IMR-90 (cell line): Measurements from ENCODE around the gene LCTL. TPM values are rescaled to one million over a fixed set of nuclear protein-coding genes. Genes with fewer than 3 reads are reported as not detected.
A peak's percentile ranks its signal among the peaks of the same experiment; 100 is the strongest.

Experiments used
- ATAC-seq: fragments of 200-7000 bp; cut with Tn5 transposase; 2 replicates; pipeline ENCODE4 v1.9.1; 2020; ENCODE audit warnings: low read depth, mild to moderate bottlenecking, moderate library complexity
- BruUV-seq: library from RNA; stranded (reverse); fragments of 400-500 nt; replicated peaks from 2 replicates; lab custom pipeline; 2021; lab: Mats Ljungman, UMichigan
- CTCF ChIA-PET: fragments of 300-600 bp; formaldehyde crosslinking; extraction: SDS; loops from one replicate; lab custom pipeline; 2021; ENCODE audit warnings: antibody characterized with exemption; lab: Yijun Ruan, JAX
- POLR2A ChIA-PET: fragments of 300-600 bp; sonication (Branson Sonifier 250); formaldehyde crosslinking; loops from one replicate; lab custom pipeline; 2022; ENCODE audit warnings: antibody characterized with exemption; ENCODE audit not compliant: unreplicated experiment; lab: Charles Lee
- DNase-seq: peaks from one replicate; pipeline ENCODE4 v3.0.0; 2013
- H2AFZ ChIP-seq: replicated peaks from 2 replicates; pipeline ENCODE3; 2013; ENCODE audit warnings: low read length, mild to moderate bottlenecking; ENCODE audit not compliant: poor library complexity
- H2AK5ac ChIP-seq: 2 replicates; pipeline ENCODE4 v1.6.1; 2013; ENCODE audit warnings: low read depth, low read length, inconsistent platforms
- H2AK9ac ChIP-seq: replicated peaks from 2 replicates; pipeline ENCODE3; 2013; ENCODE audit warnings: mild to moderate bottlenecking, low read depth, low read length, moderate library complexity; ENCODE audit not compliant: poor library complexity
- H2BK120ac ChIP-seq: 2 replicates; pipeline ENCODE4 v1.6.1; 2013; ENCODE audit warnings: low read depth, low read length, inconsistent platforms
- H2BK15ac ChIP-seq: 3 replicates; pipeline ENCODE4 v1.6.1; 2013; ENCODE audit warnings: low read depth, low read length, inconsistent platforms
- H2BK20ac ChIP-seq: 2 replicates; pipeline ENCODE4 v1.6.1; 2013; ENCODE audit warnings: low read depth, mild to moderate bottlenecking, inconsistent platforms, low read length, moderate library complexity
- H2BK5ac ChIP-seq: 2 replicates; pipeline ENCODE4 v1.6.1; 2013; ENCODE audit warnings: mild to moderate bottlenecking, low read depth, low read length, inconsistent platforms; ENCODE audit not compliant: poor library complexity, severe bottlenecking
- H3K14ac ChIP-seq: replicated peaks from 2 replicates; pipeline ENCODE4 v1.6.1; 2013; ENCODE audit warnings: low read depth, low read length, inconsistent platforms
- H3K18ac ChIP-seq: 2 replicates; pipeline ENCODE4 v1.6.1; 2013; ENCODE audit warnings: low read depth, low read length, control low read depth
- H3K23ac ChIP-seq: 2 replicates; pipeline ENCODE4 v1.6.1; 2013; ENCODE audit warnings: low read depth, low read length, inconsistent platforms
- H3K27ac ChIP-seq: 2 replicates; pipeline ENCODE4 v1.5.1; 2013; ENCODE audit warnings: mild to moderate bottlenecking, control low read depth, low read length; ENCODE audit not compliant: insufficient read depth
- H3K27me3 ChIP-seq: 2 replicates; pipeline ENCODE4 v1.6.1; 2013; ENCODE audit warnings: low read length; ENCODE audit not compliant: control insufficient read depth, insufficient read depth
- H3K36me3 ChIP-seq: 2 replicates; pipeline ENCODE4 v1.6.1; 2013; ENCODE audit warnings: low read length, mixed read lengths; ENCODE audit not compliant: control insufficient read depth, insufficient read depth
- H3K4ac ChIP-seq: 2 replicates; pipeline ENCODE4 v1.6.1; 2013; ENCODE audit warnings: low read depth, low read length, inconsistent platforms
- H3K4me1 ChIP-seq: 2 replicates; pipeline ENCODE4 v1.6.1; 2013; ENCODE audit warnings: low read length, mixed read lengths; ENCODE audit not compliant: control insufficient read depth, insufficient read depth
- H3K4me2 ChIP-seq: 2 replicates; pipeline ENCODE4 v1.6.1; 2013; ENCODE audit warnings: low read depth, mild to moderate bottlenecking, control low read depth, low read length, moderate library complexity
- H3K4me3 ChIP-seq: 2 replicates; pipeline ENCODE4 v1.5.1; 2013; ENCODE audit warnings: low read depth, mild to moderate bottlenecking, control low read depth, low read length, moderate library complexity; ENCODE audit not compliant: insufficient read depth
- H3K56ac ChIP-seq: 2 replicates; pipeline ENCODE4 v1.6.1; 2013; ENCODE audit warnings: low read length, inconsistent platforms; ENCODE audit not compliant: insufficient read depth; ENCODE audit errors: extremely low read depth
- H3K79me1 ChIP-seq, 2 experiments: 2 replicates each; pipeline ENCODE4 v1.6.1; 2013; ENCODE audit warnings: low read length in 2 of 2, inconsistent platforms in 1 of 2, low read depth in 1 of 2
- H3K9ac ChIP-seq: 2 replicates; pipeline ENCODE4 v1.6.1; 2013; ENCODE audit warnings: low read depth, low read length, control low read depth
- H3K9me1 ChIP-seq: 2 replicates; pipeline ENCODE4 v1.6.1; 2013; ENCODE audit warnings: low read length, inconsistent platforms; ENCODE audit not compliant: insufficient read depth
- H3K9me3 ChIP-seq: 2 replicates; pipeline ENCODE4 v1.6.1; 2013; ENCODE audit warnings: low read length; ENCODE audit not compliant: control insufficient read depth, insufficient read depth
- H4K20me1 ChIP-seq: 2 replicates; pipeline ENCODE4 v1.6.1; 2013; ENCODE audit warnings: low read length, inconsistent platforms; ENCODE audit not compliant: insufficient read depth
- H4K5ac ChIP-seq: 2 replicates; pipeline ENCODE4 v1.6.1; 2013; ENCODE audit warnings: mild to moderate bottlenecking, low read depth, low read length, control low read depth
- H4K8ac ChIP-seq, 2 experiments: 2 replicates each; pipeline ENCODE4 v1.6.1; 2013; ENCODE audit warnings: low read depth in 2 of 2, low read length in 2 of 2, control low read depth in 1 of 2, inconsistent platforms in 1 of 2
- H4K91ac ChIP-seq: 2 replicates; pipeline ENCODE4 v1.6.1; 2013; ENCODE audit warnings: low read depth, low read length, inconsistent platforms; ENCODE audit not compliant: insufficient read depth
- ELK1 ChIP-seq: fragments of 150-350 bp; IDR thresholded peaks from 2 replicates; pipeline ENCODE4 v1.6.1; 2016; ENCODE audit warnings: low read depth, mild to moderate bottlenecking, low read length, moderate library complexity, borderline replicate concordance
- RAD21 ChIP-seq: IDR thresholded peaks from 2 replicates; pipeline ENCODE4 v1.6.1; 2012; ENCODE audit warnings: low read length, improper control_type of control experiment
- WGBS, 2 experiments: methylation state at CpG; one replicate each; pipeline versions ENCODE4 v1.1.5 to v1.1.7; 2013; ENCODE audit warnings: missing lambda C conversion rate in 2 of 2; ENCODE audit not compliant: insufficient read length in 1 of 2; ENCODE audit errors: extremely low coverage in 2 of 2; 5-methylcytosine and 5-hydroxymethylcytosine counted together
- dilution Hi-C: fragments of 300-500 bp; cut with HindIII; formaldehyde crosslinking; loops from one replicate; pipeline ENCODE4 v1.14.3; 2018; ENCODE audit warnings: low sequenced_read_pairs; ENCODE audit not compliant: unreplicated experiment
- in situ Hi-C: fragments of 300-500 bp; cut with MboI; formaldehyde crosslinking; loops from 3 replicates; pipeline ENCODE4 v1.14.3; 2019; ENCODE audit warnings: low sequenced_read_pairs, inconsistent platforms, mixed read lengths
- intact Hi-C: fragments of 100-400 bp; cut with micrococcal nuclease; formaldehyde crosslinking; loops from 2 replicates; pipeline ENCODE4 v1.10.0; 2022
- polyA plus RNA-seq, 3 experiments: library from polyadenylated mRNA; depleted of rRNA; stranded (reverse); fragments of >200 nt; gene quantifications; 2 replicates each; pipeline ENCODE4 v1.2.3, GENCODE V29; 2012; ENCODE audit warnings: low replicate concordance in 1 of 3
- total RNA-seq: library from RNA; depleted of rRNA; stranded (reverse); fragments of >200 nt; gene quantifications from 2 replicates; pipeline ENCODE4 v1.2.3, GENCODE V29; 2012

The LCTL gene
- total and polyA plus RNA-seq, 2 of the 4 experiments (the other 2 are of a cell fraction), result 10.3 to 10.4 TPM

DNA sequence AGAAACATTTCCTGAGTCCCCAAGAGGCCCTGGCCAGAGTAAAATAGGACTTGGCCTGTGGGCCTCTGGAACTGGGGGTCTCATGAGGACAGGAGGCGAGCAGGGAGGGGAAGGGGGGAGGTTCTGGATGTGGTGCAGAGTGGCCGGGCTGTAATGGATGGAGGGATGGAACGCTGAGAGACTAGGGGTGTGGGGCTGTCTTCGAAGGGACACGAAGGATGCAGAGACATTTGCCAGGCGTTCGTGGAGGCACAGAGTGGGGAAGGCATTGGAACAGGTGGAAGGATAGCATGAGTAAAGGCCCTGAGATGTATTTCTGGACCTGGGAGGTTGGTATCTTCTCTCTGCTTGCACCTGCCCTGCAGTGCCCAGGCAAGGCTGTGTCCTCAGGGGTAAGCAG is 2.1 kb upstream of the LCTL start:
- no peak overlapping the region for H3K9ac ChIP-seq
- H3K36me3 ChIP-seq, result no peaks in the 10 kb centered on the region
- H3K4me3 ChIP-seq, result no peak overlapping the region
- intact Hi-C loops (loop anchor here (1.0 kb wide), 1 partner anchor 62 kb away; no protein-coding TSS in a partner anchor), in situ Hi-C loops (no loop called here), dilution Hi-C loops (no loop called here)
- H2AFZ ChIP-seq, result no peak overlapping the region
- TF ChIP-seq RAD21 (no peak), ELK1 (no peak)
- H3K18ac ChIP-seq, result no peak overlapping the region
- no peak overlapping the region for H3K14ac ChIP-seq
- peaks cover 6% of the 10 kb centered on the region for H3K9me1 ChIP-seq
- H4K20me1 ChIP-seq, result no peaks in the 10 kb centered on the region; the same call in 1 of the 2 replicates
- DNase-seq (no peak), ATAC-seq (no peak)
- H2BK20ac ChIP-seq, result no peak overlapping the region
- POLR2A ChIA-PET, result no interaction called here
- H2BK5ac ChIP-seq, result no peak overlapping the region
- no TSS peak for BruUV-seq
- H4K91ac ChIP-seq, result no peak overlapping the region
- CTCF ChIA-PET, result interaction anchor here (1.4 kb wide), 1 partner anchor 19 kb away, joined by 4 read pairs; no protein-coding TSS in a partner anchor
- no peak overlapping the region for H3K23ac ChIP-seq
- H3K4me1 ChIP-seq, result peaks cover 11% of the 10 kb centered on the region
- no peak overlapping the region for H3K56ac ChIP-seq
- H2BK120ac ChIP-seq, result no peak overlapping the region
- 94% methylated on average over 6 of the region's 7 CpGs; no CpG with 5 or more reads in 1 of the 2 experiments for WGBS, 2 experiments
- H4K8ac ChIP-seq, result no peak overlapping the region
- no peak overlapping the region for H4K5ac ChIP-seq
- H3K79me1 ChIP-seq, result peaks cover 0 to 3% of the 10 kb centered on the region in 2 experiments; a peak in 1 of 4 replicates
- no peaks in the 10 kb centered on the region for H3K27me3 ChIP-seq
- H3K27ac ChIP-seq, result no peak overlapping the region
- no peak overlapping the region for H2AK9ac ChIP-seq
- no peak overlapping the region for H3K4ac ChIP-seq
- no peaks in the 10 kb centered on the region for H3K9me3 ChIP-seq
- H3K4me2 ChIP-seq, result no peak overlapping the region
- no peak overlapping the region for H2BK15ac ChIP-seq
- H2AK5ac ChIP-seq, result 0 out of 2 replicates have a peak overlapping the region, but pooled peaks have one; percentile 39
